ENCODE data around the gene SRP9. TPM values are rescaled to one million over a fixed set of nuclear protein-coding genes. Genes with fewer than 3 reads are reported as not detected.

SRP9 gene
- polyA plus RNA-seq, 1 of the 3 experiments (the other 2 are of a cell fraction): 156 TPM

DNA sequence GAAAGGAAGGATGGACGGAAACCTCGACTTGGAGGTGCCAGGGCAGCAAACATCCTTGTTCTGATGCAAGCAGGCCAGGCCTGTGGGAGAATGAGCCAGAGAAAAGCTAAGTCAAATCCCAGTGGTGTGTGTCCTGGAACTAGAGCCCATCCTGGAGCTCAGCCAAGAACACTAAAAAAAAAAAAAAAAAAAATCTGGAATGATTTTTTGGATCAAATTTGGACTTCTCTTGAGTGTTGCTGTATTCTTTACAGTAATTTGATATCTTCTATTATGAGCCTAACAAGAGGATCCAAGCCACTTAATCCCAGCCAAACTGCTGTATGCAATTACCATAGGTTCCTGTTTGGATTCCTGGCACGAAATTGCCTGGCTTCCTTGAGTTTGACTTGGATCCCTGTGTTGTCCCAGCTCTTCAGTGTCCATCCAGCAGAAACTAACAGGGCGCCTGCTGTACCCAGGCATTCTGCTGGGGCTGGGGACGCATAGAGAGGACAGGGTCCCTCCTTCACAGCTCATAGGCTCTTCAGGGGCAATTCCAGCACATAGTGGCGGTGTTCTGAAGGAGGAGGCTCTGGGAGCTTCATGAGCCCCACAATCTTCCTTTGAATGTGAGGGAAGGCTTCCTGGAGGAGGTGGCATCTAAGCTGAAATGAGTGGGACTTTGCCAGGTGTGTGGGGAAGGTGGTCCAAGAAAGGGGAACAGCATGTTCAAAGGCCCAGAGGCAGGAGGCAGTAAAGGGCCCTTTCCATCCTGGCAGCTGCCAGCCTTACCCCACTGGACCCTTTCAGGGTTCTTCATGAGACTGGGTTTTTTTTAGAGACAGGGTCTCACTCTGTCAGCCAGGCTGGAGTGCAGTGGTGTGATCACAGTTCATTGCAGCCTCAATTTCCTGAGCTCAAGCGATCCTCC lies 57.0 kb downstream of the SRP9 start:
- Histone ChIP-seq H3K9me3 (no peaks in the 10 kb centered on the region), H3K27ac (ENCODE audit: low read depth in 2 of 2, low read length in 1 of 2) (peak overlapping the region in 1 of 2 experiments; percentile 5; a peak in 1 of 4 replicates), H3K4me3 (ENCODE audit: low read depth in 2 of 2, low read length in 1 of 2) (no peak overlapping the region), H2AFZ (ENCODE audit: low read depth) (no peak overlapping the region), H3K4me2 (no peak overlapping the region), H4K20me1 (ENCODE audit: insufficient read depth) (no peaks in the 10 kb centered on the region), H3K9ac (no peak overlapping the region), H3K79me2 (ENCODE audit: insufficient read depth) (no peaks in the 10 kb centered on the region), H3K9me2 (no peaks in the 10 kb centered on the region), H3F3A (replicated peaks; ENCODE audit: insufficient read depth) (no peaks in the 10 kb centered on the region), H3K36me3 (replicated peaks in 1 of 2; ENCODE audit: control insufficient read depth in 1 of 2, insufficient read depth in 2 of 2, low read length in 1 of 2) (peaks cover 25 to 31% of the 10 kb centered on the region in 2 experiments), H3K27me3 (ENCODE audit: insufficient read depth) (no peaks in the 10 kb centered on the region), H3K4me1 (ENCODE audit: control insufficient read depth in 1 of 2, insufficient read depth in 2 of 2, low read depth in 1 of 2, low read length in 1 of 2) (no peaks in the 10 kb centered on the region; a peak in 1 of 4 replicates)
- DNase-seq: no peak
- WGBS (ENCODE audit: low lambda C conversion rate): 87% methylated on average over 6 of the region's 7 CpGs
- ChIA-PET POLR2A (no interaction called here), CTCF (interaction anchor here (0.6 to 1.2 kb wide), 3 partner anchors 120 to 360 kb away, joined by 3 read pairs; no protein-coding TSS in a partner anchor)
- TF ChIP-seq RXRA (IDR thresholded peaks at IDR 0.05; ENCODE audit: borderline replicate concordance, low read depth) (no peak), SMC3 (IDR thresholded peaks at IDR 0.05; ENCODE audit: low read depth, low read length) (no peak), TAF1 (IDR thresholded peaks at IDR 0.05; ENCODE audit: borderline replicate concordance, low read depth, low read length) (no peak), CHD2 (IDR thresholded peaks at IDR 0.05; ENCODE audit: low read length, partially characterized antibody) (no peak), JUND (IDR thresholded peaks at IDR 0.05) (no peak), USF1 (IDR thresholded peaks at IDR 0.05; ENCODE audit: borderline replicate concordance, low read depth) (no peak), GATA2 (CRISPR knock-in tag; IDR thresholded peaks at IDR 0.05) (no peak), MXI1 (IDR thresholded peaks at IDR 0.05; ENCODE audit: low read depth, low read length) (no peak), RCOR1 (IDR thresholded peaks at IDR 0.05; ENCODE audit: low read length) (no peak), YY1 (IDR thresholded peaks at IDR 0.05; ENCODE audit: low read depth) (no peak), TEAD4 (IDR thresholded peaks at IDR 0.05; ENCODE audit: borderline replicate concordance, insufficient read depth) (no peak), FOXM1 (IDR thresholded peaks at IDR 0.05; ENCODE audit: low read depth) (no peak), GABPA (IDR thresholded peaks at IDR 0.05; ENCODE audit: low read depth) (no peak)
- TF ChIP-seq, protein P1, sequence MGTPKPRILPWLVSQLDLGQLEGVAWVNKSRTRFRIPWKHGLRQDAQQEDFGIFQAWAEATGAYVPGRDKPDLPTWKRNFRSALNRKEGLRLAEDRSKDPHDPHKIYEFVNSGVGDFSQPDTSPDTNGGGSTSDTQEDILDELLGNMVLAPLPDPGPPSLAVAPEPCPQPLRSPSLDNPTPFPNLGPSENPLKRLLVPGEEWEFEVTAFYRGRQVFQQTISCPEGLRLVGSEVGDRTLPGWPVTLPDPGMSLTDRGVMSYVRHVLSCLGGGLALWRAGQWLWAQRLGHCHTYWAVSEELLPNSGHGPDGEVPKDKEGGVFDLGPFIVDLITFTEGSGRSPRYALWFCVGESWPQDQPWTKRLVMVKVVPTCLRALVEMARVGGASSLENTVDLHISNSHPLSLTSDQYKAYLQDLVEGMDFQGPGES (IDR thresholded peaks at IDR 0.05; ENCODE audit: low read depth, low read length): no peak
- TF ChIP-seq, protein P2, sequence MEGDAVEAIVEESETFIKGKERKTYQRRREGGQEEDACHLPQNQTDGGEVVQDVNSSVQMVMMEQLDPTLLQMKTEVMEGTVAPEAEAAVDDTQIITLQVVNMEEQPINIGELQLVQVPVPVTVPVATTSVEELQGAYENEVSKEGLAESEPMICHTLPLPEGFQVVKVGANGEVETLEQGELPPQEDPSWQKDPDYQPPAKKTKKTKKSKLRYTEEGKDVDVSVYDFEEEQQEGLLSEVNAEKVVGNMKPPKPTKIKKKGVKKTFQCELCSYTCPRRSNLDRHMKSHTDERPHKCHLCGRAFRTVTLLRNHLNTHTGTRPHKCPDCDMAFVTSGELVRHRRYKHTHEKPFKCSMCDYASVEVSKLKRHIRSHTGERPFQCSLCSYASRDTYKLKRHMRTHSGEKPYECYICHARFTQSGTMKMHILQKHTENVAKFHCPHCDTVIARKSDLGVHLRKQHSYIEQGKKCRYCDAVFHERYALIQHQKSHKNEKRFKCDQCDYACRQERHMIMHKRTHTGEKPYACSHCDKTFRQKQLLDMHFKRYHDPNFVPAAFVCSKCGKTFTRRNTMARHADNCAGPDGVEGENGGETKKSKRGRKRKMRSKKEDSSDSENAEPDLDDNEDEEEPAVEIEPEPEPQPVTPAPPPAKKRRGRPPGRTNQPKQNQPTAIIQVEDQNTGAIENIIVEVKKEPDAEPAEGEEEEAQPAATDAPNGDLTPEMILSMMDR (IDR thresholded peaks at IDR 0.05): no peak
- TF ChIP-seq, protein P3, sequence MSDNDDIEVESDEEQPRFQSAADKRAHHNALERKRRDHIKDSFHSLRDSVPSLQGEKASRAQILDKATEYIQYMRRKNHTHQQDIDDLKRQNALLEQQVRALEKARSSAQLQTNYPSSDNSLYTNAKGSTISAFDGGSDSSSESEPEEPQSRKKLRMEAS (IDR thresholded peaks at IDR 0.05; ENCODE audit: low read depth): no peak

All from SK-N-SH (cell line).